IMR-90 (cell line): ENCODE results near the gene LRRC47. TPM values are rescaled to one million over a fixed set of nuclear protein-coding genes. Genes with fewer than 3 reads are reported as not detected.

Experiments
- ATAC-seq: fragments of 200-7000 bp; cut with Tn5 transposase; 2 replicates; pipeline ENCODE4 v1.9.1; 2020; ENCODE audit warnings: low read depth, mild to moderate bottlenecking, moderate library complexity
- BruUV-seq: library from RNA; stranded (reverse); fragments of 400-500 nt; replicated peaks from 2 replicates; lab custom pipeline; 2021; lab: Mats Ljungman, UMichigan
- CTCF ChIA-PET: fragments of 300-600 bp; formaldehyde crosslinking; extraction: SDS; loops from one replicate; lab custom pipeline; 2021; ENCODE audit warnings: antibody characterized with exemption; lab: Yijun Ruan, JAX
- POLR2A ChIA-PET: fragments of 300-600 bp; sonication (Branson Sonifier 250); formaldehyde crosslinking; loops from one replicate; lab custom pipeline; 2022; ENCODE audit warnings: antibody characterized with exemption; ENCODE audit not compliant: unreplicated experiment; lab: Charles Lee
- DNase-seq: peaks from one replicate; pipeline ENCODE4 v3.0.0; 2013
- H2AFZ ChIP-seq: replicated peaks from 2 replicates; pipeline ENCODE3; 2013; ENCODE audit warnings: low read length, mild to moderate bottlenecking; ENCODE audit not compliant: poor library complexity
- H2AK5ac ChIP-seq: 2 replicates; pipeline ENCODE4 v1.6.1; 2013; ENCODE audit warnings: low read depth, low read length, inconsistent platforms
- H2AK9ac ChIP-seq: replicated peaks from 2 replicates; pipeline ENCODE3; 2013; ENCODE audit warnings: mild to moderate bottlenecking, low read depth, low read length, moderate library complexity; ENCODE audit not compliant: poor library complexity
- H2BK120ac ChIP-seq: 2 replicates; pipeline ENCODE4 v1.6.1; 2013; ENCODE audit warnings: low read depth, low read length, inconsistent platforms
- H2BK15ac ChIP-seq: 3 replicates; pipeline ENCODE4 v1.6.1; 2013; ENCODE audit warnings: low read depth, low read length, inconsistent platforms
- H2BK20ac ChIP-seq: 2 replicates; pipeline ENCODE4 v1.6.1; 2013; ENCODE audit warnings: low read depth, mild to moderate bottlenecking, inconsistent platforms, low read length, moderate library complexity
- H2BK5ac ChIP-seq: 2 replicates; pipeline ENCODE4 v1.6.1; 2013; ENCODE audit warnings: mild to moderate bottlenecking, low read depth, low read length, inconsistent platforms; ENCODE audit not compliant: poor library complexity, severe bottlenecking
- H3K14ac ChIP-seq: replicated peaks from 2 replicates; pipeline ENCODE4 v1.6.1; 2013; ENCODE audit warnings: low read depth, low read length, inconsistent platforms
- H3K18ac ChIP-seq: 2 replicates; pipeline ENCODE4 v1.6.1; 2013; ENCODE audit warnings: low read depth, low read length, control low read depth
- H3K23ac ChIP-seq: 2 replicates; pipeline ENCODE4 v1.6.1; 2013; ENCODE audit warnings: low read depth, low read length, inconsistent platforms
- H3K27ac ChIP-seq: 2 replicates; pipeline ENCODE4 v1.5.1; 2013; ENCODE audit warnings: mild to moderate bottlenecking, control low read depth, low read length; ENCODE audit not compliant: insufficient read depth
- H3K27me3 ChIP-seq: 2 replicates; pipeline ENCODE4 v1.6.1; 2013; ENCODE audit warnings: low read length; ENCODE audit not compliant: control insufficient read depth, insufficient read depth
- H3K36me3 ChIP-seq: 2 replicates; pipeline ENCODE4 v1.6.1; 2013; ENCODE audit warnings: low read length, mixed read lengths; ENCODE audit not compliant: control insufficient read depth, insufficient read depth
- H3K4ac ChIP-seq: 2 replicates; pipeline ENCODE4 v1.6.1; 2013; ENCODE audit warnings: low read depth, low read length, inconsistent platforms
- H3K4me1 ChIP-seq: 2 replicates; pipeline ENCODE4 v1.6.1; 2013; ENCODE audit warnings: low read length, mixed read lengths; ENCODE audit not compliant: control insufficient read depth, insufficient read depth
- H3K4me2 ChIP-seq: 2 replicates; pipeline ENCODE4 v1.6.1; 2013; ENCODE audit warnings: low read depth, mild to moderate bottlenecking, control low read depth, low read length, moderate library complexity
- H3K4me3 ChIP-seq: 2 replicates; pipeline ENCODE4 v1.5.1; 2013; ENCODE audit warnings: low read depth, mild to moderate bottlenecking, control low read depth, low read length, moderate library complexity; ENCODE audit not compliant: insufficient read depth
- H3K56ac ChIP-seq: 2 replicates; pipeline ENCODE4 v1.6.1; 2013; ENCODE audit warnings: low read length, inconsistent platforms; ENCODE audit not compliant: insufficient read depth; ENCODE audit errors: extremely low read depth
- H3K79me1 ChIP-seq, 2 experiments: 2 replicates each; pipeline ENCODE4 v1.6.1; 2013; ENCODE audit warnings: low read length in 2 of 2, inconsistent platforms in 1 of 2, low read depth in 1 of 2
- H3K9ac ChIP-seq: 2 replicates; pipeline ENCODE4 v1.6.1; 2013; ENCODE audit warnings: low read depth, low read length, control low read depth
- H3K9me1 ChIP-seq: 2 replicates; pipeline ENCODE4 v1.6.1; 2013; ENCODE audit warnings: low read length, inconsistent platforms; ENCODE audit not compliant: insufficient read depth
- H3K9me3 ChIP-seq: 2 replicates; pipeline ENCODE4 v1.6.1; 2013; ENCODE audit warnings: low read length; ENCODE audit not compliant: control insufficient read depth, insufficient read depth
- H4K20me1 ChIP-seq: 2 replicates; pipeline ENCODE4 v1.6.1; 2013; ENCODE audit warnings: low read length, inconsistent platforms; ENCODE audit not compliant: insufficient read depth
- H4K5ac ChIP-seq: 2 replicates; pipeline ENCODE4 v1.6.1; 2013; ENCODE audit warnings: mild to moderate bottlenecking, low read depth, low read length, control low read depth
- H4K8ac ChIP-seq, 2 experiments: 2 replicates each; pipeline ENCODE4 v1.6.1; 2013; ENCODE audit warnings: low read depth in 2 of 2, low read length in 2 of 2, control low read depth in 1 of 2, inconsistent platforms in 1 of 2
- H4K91ac ChIP-seq: 2 replicates; pipeline ENCODE4 v1.6.1; 2013; ENCODE audit warnings: low read depth, low read length, inconsistent platforms; ENCODE audit not compliant: insufficient read depth
- BHLHE40 ChIP-seq: fragments of 150-350 bp; IDR thresholded peaks from 2 replicates; pipeline ENCODE4 v1.6.1; 2016; ENCODE audit warnings: mild to moderate bottlenecking, low read depth, low read length
- CEBPB ChIP-seq: IDR thresholded peaks from 2 replicates; pipeline ENCODE4 v1.6.1; 2012; ENCODE audit warnings: low read depth, low read length, improper control_type of control experiment
- CHD1 ChIP-seq: IDR thresholded peaks from 2 replicates; pipeline ENCODE4 v1.6.1; 2012; ENCODE audit warnings: low read depth, low read length, improper control_type of control experiment
- CTCF ChIP-seq: conservative IDR thresholded peaks from 2 replicates; pipeline ENCODE4 v1.5.1; 2012; ENCODE audit warnings: mild to moderate bottlenecking, low read depth, low read length, improper control_type of control experiment
- MAZ ChIP-seq: IDR thresholded peaks from 2 replicates; pipeline ENCODE4 v1.6.1; 2012; ENCODE audit warnings: low read depth, mild to moderate bottlenecking, low read length, improper control_type of control experiment, moderate library complexity, borderline replicate concordance
- MXI1 ChIP-seq: IDR thresholded peaks from 2 replicates; pipeline ENCODE4 v1.6.1; 2012; ENCODE audit warnings: low read depth, mild to moderate bottlenecking, low read length, moderate library complexity, borderline replicate concordance
- POLR2A ChIP-seq: IDR thresholded peaks from 2 replicates; pipeline ENCODE4 v1.6.1; 2012; ENCODE audit warnings: mild to moderate bottlenecking, low read depth, low read length
- RAD21 ChIP-seq: IDR thresholded peaks from 2 replicates; pipeline ENCODE4 v1.6.1; 2012; ENCODE audit warnings: low read length, improper control_type of control experiment
- RCOR1 ChIP-seq: IDR thresholded peaks from 2 replicates; pipeline ENCODE4 v1.6.1; 2012; ENCODE audit warnings: mild to moderate bottlenecking, low read length, improper control_type of control experiment; ENCODE audit not compliant: insufficient replicate concordance
- RFX5 ChIP-seq: IDR thresholded peaks from 2 replicates; pipeline ENCODE4 v1.8.0; 2012; ENCODE audit warnings: low read depth, mild to moderate bottlenecking, low read length, moderate library complexity
- SMC3 ChIP-seq: fragments of 150-350 bp; IDR thresholded peaks from 2 replicates; pipeline ENCODE4 v1.6.1; 2016; ENCODE audit warnings: low read depth, mild to moderate bottlenecking, antibody characterized with exemption, low read length, moderate library complexity
- WGBS, 2 experiments: methylation state at CpG; one replicate each; pipeline versions ENCODE4 v1.1.5 to v1.1.7; 2013; ENCODE audit warnings: missing lambda C conversion rate in 2 of 2; ENCODE audit not compliant: insufficient read length in 1 of 2; ENCODE audit errors: extremely low coverage in 2 of 2; 5-methylcytosine and 5-hydroxymethylcytosine counted together
- dilution Hi-C: fragments of 300-500 bp; cut with HindIII; formaldehyde crosslinking; loops from one replicate; pipeline ENCODE4 v1.14.3; 2018; ENCODE audit warnings: low sequenced_read_pairs; ENCODE audit not compliant: unreplicated experiment
- in situ Hi-C: fragments of 300-500 bp; cut with MboI; formaldehyde crosslinking; loops from 3 replicates; pipeline ENCODE4 v1.14.3; 2019; ENCODE audit warnings: low sequenced_read_pairs, inconsistent platforms, mixed read lengths
- intact Hi-C: fragments of 100-400 bp; cut with micrococcal nuclease; formaldehyde crosslinking; loops from 2 replicates; pipeline ENCODE4 v1.10.0; 2022
- polyA plus RNA-seq, 3 experiments: library from polyadenylated mRNA; depleted of rRNA; stranded (reverse); fragments of >200 nt; gene quantifications; 2 replicates each; pipeline ENCODE4 v1.2.3, GENCODE V29; 2012; ENCODE audit warnings: low replicate concordance in 1 of 3
- total RNA-seq: library from RNA; depleted of rRNA; stranded (reverse); fragments of >200 nt; gene quantifications from 2 replicates; pipeline ENCODE4 v1.2.3, GENCODE V29; 2012
- TF ChIP-seq, protein P1 (sequence below): fragments of 150-350 bp; IDR thresholded peaks from 2 replicates; pipeline ENCODE4 v1.6.1; 2017; ENCODE audit warnings: mild to moderate bottlenecking, antibody characterized with exemption, low read length, low read depth
- TF ChIP-seq, protein P2 (sequence below): fragments of 150-350 bp; IDR thresholded peaks from 2 replicates; pipeline ENCODE4 v1.6.1; 2016; ENCODE audit warnings: low read depth, mild to moderate bottlenecking, low read length, moderate library complexity, borderline replicate concordance

Gene LRRC47
- total and polyA plus RNA-seq, 2 of the 4 experiments (the other 2 are of a cell fraction) = 15.2 to 19.7 TPM

- no peak overlapping the region for H3K18ac ChIP-seq
- no peak overlapping the region for H2BK120ac ChIP-seq
- H4K8ac ChIP-seq = no peak overlapping the region
- intact Hi-C loops (no loop called here), in situ Hi-C loops (no loop called here), dilution Hi-C loops (no loop called here)
- no TSS peak for BruUV-seq
- TF ChIP-seq BHLHE40 = no peak
- no peak for TF ChIP-seq CEBPB
- no peak for TF ChIP-seq CTCF
- no peak for TF ChIP-seq SMC3
- no peak for TF ChIP-seq RAD21
- TF ChIP-seq MAZ = no peak
- no peak for TF ChIP-seq RFX5
- no peak for TF ChIP-seq POLR2A
- TF ChIP-seq, protein P1, sequence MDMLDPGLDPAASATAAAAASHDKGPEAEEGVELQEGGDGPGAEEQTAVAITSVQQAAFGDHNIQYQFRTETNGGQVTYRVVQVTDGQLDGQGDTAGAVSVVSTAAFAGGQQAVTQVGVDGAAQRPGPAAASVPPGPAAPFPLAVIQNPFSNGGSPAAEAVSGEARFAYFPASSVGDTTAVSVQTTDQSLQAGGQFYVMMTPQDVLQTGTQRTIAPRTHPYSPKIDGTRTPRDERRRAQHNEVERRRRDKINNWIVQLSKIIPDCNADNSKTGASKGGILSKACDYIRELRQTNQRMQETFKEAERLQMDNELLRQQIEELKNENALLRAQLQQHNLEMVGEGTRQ = no peak
- TF ChIP-seq, protein P2, sequence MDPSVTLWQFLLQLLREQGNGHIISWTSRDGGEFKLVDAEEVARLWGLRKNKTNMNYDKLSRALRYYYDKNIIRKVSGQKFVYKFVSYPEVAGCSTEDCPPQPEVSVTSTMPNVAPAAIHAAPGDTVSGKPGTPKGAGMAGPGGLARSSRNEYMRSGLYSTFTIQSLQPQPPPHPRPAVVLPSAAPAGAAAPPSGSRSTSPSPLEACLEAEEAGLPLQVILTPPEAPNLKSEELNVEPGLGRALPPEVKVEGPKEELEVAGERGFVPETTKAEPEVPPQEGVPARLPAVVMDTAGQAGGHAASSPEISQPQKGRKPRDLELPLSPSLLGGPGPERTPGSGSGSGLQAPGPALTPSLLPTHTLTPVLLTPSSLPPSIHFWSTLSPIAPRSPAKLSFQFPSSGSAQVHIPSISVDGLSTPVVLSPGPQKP = no peak
- TF ChIP-seq CHD1 = no peak
- no peak for TF ChIP-seq MXI1
- no peak for TF ChIP-seq RCOR1
- no peaks in the 10 kb centered on the region for H3K27me3 ChIP-seq
- no peak overlapping the region for H3K4me3 ChIP-seq
- no peak overlapping the region for H3K9ac ChIP-seq
- no peak overlapping the region for H4K5ac ChIP-seq
- H3K4me1 ChIP-seq = no peaks in the 10 kb centered on the region
- no peak overlapping the region for H3K27ac ChIP-seq
- DNase-seq = no peak
- no peak overlapping the region for H3K4ac ChIP-seq
- peaks cover 39% of the 10 kb centered on the region for H4K20me1 ChIP-seq
- 98% methylated on average over 29 of the region's 45 CpGs; no CpG with 5 or more reads in 1 of the 2 experiments for WGBS, 2 experiments
- H3K56ac ChIP-seq = no peak overlapping the region
- no peaks in the 10 kb centered on the region for H3K9me1 ChIP-seq
- H2BK15ac ChIP-seq = no peak overlapping the region
- no peak overlapping the region for H4K91ac ChIP-seq
- no peak overlapping the region for H2BK20ac ChIP-seq
- ChIA-PET CTCF (no interaction called here), POLR2A (no interaction called here)
- no peak overlapping the region for H2AK9ac ChIP-seq
- no peak overlapping the region for H2BK5ac ChIP-seq
- H3K23ac ChIP-seq = no peak overlapping the region
- no peak overlapping the region for H2AK5ac ChIP-seq
- ATAC-seq = no peak
- no peaks in the 10 kb centered on the region for H3K9me3 ChIP-seq
- peaks cover 11 to 32% of the 10 kb centered on the region in 2 experiments for H3K79me1 ChIP-seq
- H3K4me2 ChIP-seq = no peak overlapping the region
- no peak overlapping the region for H2AFZ ChIP-seq
- H3K14ac ChIP-seq = no peak overlapping the region
- peaks cover 56% of the 10 kb centered on the region for H3K36me3 ChIP-seq
Measured at GRCh38 chr1:3786468-3787348, 9.6 kb downstream of the LRRC47 start.
